GM21381 (cell line): Measurements from ENCODE around the gene SNORC.
"Not testable (repeated sequence)": the region's sequence is repeated elsewhere in the genome, so short reads cannot be mapped to it uniquely, and the experiment has no call there.

Source experiments
- ATAC-seq: cut with Tn5 transposase; IDR thresholded peaks from one replicate; pipeline ENCODE4 v1.9.1; 2021; ENCODE audit warnings: mild to moderate bottlenecking, moderate library complexity; ENCODE audit not compliant: unreplicated experiment

The SNORC gene

GRCh38 chr2:232896111-232896510 lies 26.0 kb downstream of the SNORC start:
- ATAC-seq: no peak

DNA sequence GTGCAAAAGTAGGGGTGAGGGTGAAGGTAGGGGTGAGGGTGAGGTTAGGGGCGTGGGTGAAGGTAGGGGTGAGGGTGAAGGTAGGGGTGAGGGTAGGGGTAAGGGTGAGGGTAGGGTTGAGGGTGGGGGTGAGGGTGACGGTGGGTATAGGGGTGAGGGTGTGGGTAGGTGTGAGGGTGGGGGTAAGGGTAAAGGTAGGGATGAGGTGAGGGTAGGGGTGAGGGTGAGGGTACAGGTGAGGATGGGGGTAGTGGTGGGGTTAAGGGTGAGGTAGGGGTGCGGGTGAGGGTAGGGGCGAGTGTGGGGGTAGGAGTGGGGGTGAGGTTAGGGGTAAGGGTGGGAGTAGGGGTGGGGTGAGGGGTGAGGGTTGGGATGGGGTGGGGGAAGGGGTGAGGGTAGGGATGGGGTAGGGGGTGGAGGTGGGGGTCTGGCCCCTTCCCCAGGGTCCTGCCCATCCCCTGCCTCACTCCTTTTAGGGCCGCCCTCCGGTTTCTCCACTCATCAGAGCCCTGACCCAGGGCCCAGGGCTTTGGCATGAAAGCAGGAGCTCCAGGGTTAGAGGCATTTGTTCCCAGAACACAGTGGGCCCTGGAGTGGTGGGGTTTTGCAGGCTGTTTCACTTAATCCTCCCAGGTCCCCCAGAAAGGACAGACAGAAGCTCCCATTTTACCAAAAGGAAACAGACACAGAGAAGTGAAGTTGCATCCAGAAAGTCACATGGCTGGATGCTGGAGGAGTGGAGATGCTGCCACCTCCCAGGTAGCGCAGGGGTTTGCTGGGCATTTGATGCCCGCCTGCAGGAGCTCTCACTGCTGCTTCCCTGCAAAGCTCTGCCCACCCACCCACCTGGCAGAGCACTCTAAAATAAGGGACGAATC lies 26.9 kb downstream of the SNORC start:
- no peak for ATAC-seq

DNA sequence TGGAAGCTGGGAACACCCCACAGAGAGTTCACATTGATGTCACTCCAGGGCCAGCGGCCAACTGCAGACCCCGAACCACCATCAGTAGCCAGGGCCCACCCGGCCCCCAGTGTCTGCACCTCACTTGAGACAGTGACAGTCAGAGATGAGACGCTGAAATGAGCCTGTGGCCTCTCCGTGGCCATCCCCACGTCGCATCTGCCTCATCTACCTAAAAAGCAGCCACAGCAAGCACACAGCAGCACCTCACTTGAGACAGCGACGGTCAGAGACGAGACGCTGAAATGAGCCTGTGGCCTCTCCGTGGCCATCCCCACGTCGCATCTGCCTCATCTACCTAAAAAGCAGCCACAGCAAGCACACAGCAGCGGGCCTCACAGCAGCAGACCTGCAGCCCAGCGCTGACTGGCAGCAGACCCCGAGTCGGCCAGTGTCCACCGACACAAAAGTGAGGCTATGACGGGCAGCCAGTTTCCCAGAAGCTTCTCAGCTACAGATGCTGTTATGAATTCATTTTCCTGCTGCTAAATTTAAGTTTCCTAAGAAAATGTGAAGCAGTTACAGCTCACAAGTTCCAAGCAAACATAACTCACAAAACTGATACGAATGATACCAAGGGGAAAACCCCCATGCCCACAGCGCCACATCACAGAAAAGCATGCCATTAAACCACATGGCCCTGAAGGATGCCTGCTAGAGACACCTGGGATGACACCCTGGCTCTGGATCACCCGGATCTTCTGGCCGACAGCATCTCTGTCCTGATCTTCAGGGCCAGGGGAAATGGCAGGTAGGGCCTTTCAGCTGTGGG lies 27.7 kb downstream of the SNORC start:
- ATAC-seq: no peak

GRCh38 chr2:232898592-232899543 lies 28.8 kb downstream of the SNORC start:
- ATAC-seq: no peak

GRCh38 chr2:232900811-232901735 lies 31.0 kb downstream of the SNORC start:
- no peak for ATAC-seq

DNA sequence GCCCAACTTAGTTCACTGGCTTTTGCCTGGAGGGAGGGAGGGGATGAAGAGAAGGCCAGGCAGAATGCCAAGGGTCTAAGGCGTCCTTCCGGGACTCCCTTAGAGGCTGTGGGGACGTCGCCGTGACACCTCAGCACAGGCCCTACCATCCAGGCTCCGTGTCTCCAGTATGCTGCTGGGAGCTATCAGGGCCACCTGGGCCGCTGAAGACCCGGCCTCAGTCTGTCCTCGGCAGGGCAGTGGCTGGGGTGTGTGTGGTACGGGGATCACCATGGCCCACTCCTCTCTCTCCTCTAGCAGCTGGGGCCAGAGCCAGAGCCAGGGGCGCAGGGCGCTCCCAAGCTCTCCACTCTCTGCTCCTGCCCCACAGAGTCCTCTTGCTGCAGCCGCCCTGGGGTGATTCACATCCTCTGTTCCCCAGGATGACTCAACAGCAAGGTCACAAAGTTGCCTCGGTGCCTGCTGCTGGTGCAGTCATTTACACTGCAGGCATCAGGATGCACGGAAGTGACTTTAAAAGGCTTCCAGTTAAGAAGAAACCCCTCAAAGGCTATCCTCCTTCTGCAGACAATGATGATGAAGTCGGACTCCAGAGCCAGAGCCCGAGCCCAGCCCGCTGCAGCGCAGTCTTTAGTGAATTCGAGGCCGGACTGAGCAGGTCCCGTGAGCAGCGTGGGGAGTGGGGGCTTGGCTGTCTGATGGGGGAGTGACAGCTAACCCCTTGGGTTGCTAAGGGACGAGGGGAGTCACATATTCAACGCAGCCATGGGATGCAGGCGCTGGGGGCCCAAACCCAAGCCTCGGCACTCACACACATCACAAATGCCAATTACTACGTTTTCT lies 31.9 kb downstream of the SNORC start:
- no peak for ATAC-seq

GRCh38 chr2:232903989-232904388 lies 33.9 kb downstream of the SNORC start:
- ATAC-seq: no peak

- ATAC-seq: not testable (repeated sequence)
Measured at GRCh38 chr2:232906867-232907717, 37.0 kb downstream of the SNORC start.

- ATAC-seq: not testable (repeated sequence)
Measured at GRCh38 chr2:232907718-232908085, 37.6 kb downstream of the SNORC start.

DNA sequence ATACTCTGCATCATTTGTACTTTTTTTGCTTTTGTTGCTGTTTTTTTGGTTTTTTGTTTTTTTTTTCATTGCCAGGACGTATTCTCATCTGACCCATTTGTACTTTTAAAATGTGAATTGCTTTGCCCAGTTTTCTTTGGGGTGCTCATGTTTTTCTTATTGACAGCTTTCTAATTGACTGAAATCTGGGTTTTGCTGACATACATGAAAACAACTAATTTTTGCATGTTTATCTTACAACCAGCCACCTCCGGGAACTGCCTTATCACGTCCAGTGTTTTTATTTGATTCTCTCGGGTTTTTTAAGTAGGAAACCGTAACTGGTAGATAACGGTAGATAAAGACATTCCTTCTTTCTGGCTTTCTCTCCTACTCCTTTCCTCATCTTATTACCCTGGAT lies 38.6 kb downstream of the SNORC start:
- no peak for ATAC-seq

GRCh38 chr2:232910376-232910775 lies 40.3 kb downstream of the SNORC start:
- ATAC-seq: no peak

GRCh38 chr2:232911712-232912277 lies 41.7 kb downstream of the SNORC start:
- ATAC-seq: no peak

DNA sequence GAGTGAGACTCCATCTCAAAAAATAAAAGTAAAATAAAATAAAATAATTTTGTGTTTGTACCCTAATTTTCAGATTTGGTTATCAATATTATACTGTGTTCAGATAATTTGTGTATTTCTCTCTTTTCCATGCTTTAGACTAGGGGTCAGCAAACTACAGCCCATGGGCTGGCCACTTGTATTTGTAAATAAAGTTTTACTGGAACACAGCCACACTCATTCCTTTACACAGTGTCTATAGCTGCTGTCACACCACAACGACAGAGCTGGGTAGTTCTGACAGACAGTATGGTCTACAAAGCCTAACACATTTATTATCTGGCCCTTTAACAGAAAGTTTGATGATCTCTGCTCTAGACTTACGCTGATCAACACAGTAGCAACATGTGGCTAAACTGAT lies 43.8 kb downstream of the SNORC start:
- ATAC-seq: no peak

DNA sequence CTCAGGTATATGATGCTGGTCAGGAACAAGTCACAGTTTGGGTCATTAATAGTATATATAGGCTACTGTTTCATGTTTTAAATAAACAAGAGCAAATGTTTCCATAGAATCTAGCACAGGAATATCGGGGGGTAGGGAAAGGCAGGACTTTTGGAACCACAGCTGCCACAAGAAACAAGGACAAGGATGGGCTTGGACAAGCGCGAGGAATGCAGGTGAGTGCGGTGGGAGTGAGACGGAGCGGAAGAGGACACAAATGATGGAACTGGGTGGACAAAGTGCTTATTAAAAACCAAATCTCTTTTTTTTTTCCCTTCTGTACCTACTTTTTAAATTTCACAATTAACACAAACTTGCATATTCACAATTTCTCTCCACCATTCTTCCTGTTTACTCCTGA lies 49.1 kb downstream of the SNORC start:
- no peak for ATAC-seq

DNA sequence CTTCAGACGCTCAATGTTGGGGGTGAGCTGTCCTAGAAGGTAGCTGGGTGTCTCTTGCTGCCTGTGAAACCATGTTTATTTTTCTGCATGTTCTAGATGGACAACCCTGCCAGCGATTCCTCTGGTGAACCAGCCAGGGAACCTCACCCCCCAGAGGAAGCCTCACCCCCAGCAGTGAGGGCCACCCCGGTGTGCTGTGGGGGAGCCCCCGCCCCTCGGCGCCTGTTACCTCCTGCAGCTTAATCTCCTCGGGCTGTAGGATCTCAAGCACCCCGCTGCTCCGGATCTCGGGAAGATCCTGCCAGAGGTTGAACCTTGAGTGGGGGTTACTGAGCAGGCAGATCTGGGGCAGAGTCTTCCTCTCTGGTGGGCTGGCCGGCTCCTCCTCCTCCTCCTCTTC lies 50.0 kb downstream of the SNORC start:
- ATAC-seq: no peak

DNA sequence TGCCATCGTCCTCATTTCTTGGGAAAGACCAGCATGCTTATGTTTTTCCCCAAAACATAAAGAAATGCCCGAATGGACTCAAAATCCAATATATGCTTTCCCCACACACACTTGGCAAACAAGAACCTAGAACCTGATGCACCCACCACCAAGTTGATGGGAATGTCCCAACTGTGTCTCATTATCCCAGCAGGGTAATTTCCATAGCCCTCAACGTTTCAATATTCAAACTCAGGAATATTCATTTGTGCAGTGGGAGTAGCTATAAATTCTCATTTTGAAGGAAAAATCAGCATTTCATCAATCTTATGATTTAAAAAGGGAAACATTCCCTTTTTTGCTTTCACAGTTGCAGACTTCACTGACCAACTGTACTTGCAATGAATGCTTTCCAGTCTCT lies 50.7 kb downstream of the SNORC start:
- no peak for ATAC-seq

GRCh38 chr2:232924433-232924832 lies 54.4 kb downstream of the SNORC start:
- ATAC-seq: no peak
